IPS DF 19.7 (cell line): ENCODE results near the gene DTX3.
"Not testable (repeated sequence)": the region's sequence is repeated elsewhere in the genome, so short reads cannot be mapped to it uniquely, and the experiment has no call there.

Experiments
- DNase-seq: peaks from one replicate; pipeline ENCODE4 v3.0.0-alpha.2; 2013; ENCODE audit warnings: low read depth, low spot score

Gene DTX3

GRCh38 chr12:57583008-57583831 is 21.4 kb upstream of the DTX3 start:
- peak; percentile 67 for DNase-seq

- DNase-seq = no peak
Measured at GRCh38 chr12:57584050-57584449, 20.6 kb upstream of the DTX3 start.

- no peak for DNase-seq
Measured at GRCh38 chr12:57584690-57585089, 19.9 kb upstream of the DTX3 start.

- DNase-seq = no peak
Measured at GRCh38 chr12:57585156-57585555, 19.5 kb upstream of the DTX3 start.

- DNase-seq = no peak
Measured at GRCh38 chr12:57586128-57586527, 18.5 kb upstream of the DTX3 start.

GRCh38 chr12:57586832-57587429 is 17.7 kb upstream of the DTX3 start:
- no peak for DNase-seq

- DNase-seq = not testable (repeated sequence)
Measured at GRCh38 chr12:57588951-57589610, 15.5 kb upstream of the DTX3 start.

- DNase-seq = no peak
Measured at GRCh38 chr12:57590479-57590863, 14.2 kb upstream of the DTX3 start.

GRCh38 chr12:57590864-57591781 is 13.5 kb upstream of the DTX3 start, which contains the start of gene PIP4K2C:
Gene PIP4K2C (plus strand): TSS chr12:57591192. CDS start chr12:57591290, 98 bp downstream.
- no peak for DNase-seq

- DNase-seq = no peak
Measured at GRCh38 chr12:57591782-57592325, 12.8 kb upstream of the DTX3 start.

- no peak for DNase-seq
Measured at GRCh38 chr12:57592551-57593165, 12.0 kb upstream of the DTX3 start.

- DNase-seq = no peak
Measured at GRCh38 chr12:57593187-57593586, 11.4 kb upstream of the DTX3 start.

- DNase-seq = no peak
Measured at GRCh38 chr12:57600395-57600794, 4.2 kb upstream of the DTX3 start.

GRCh38 chr12:57602544-57602943 is 2.1 kb upstream of the DTX3 start:
- DNase-seq = no peak

- no peak for DNase-seq
Measured at GRCh38 chr12:57603324-57603723, 1.3 kb upstream of the DTX3 start.

- no peak for DNase-seq
Measured at GRCh38 chr12:57603815-57604453, 690 bp upstream of the DTX3 start.

- DNase-seq = no peak
Measured at GRCh38 chr12:57604992-57605810, 577 bp downstream of the DTX3 start.

- no peak for DNase-seq
Measured at GRCh38 chr12:57605811-57606311, 1.2 kb downstream of the DTX3 start.

GRCh38 chr12:57606399-57606798 is 1.8 kb downstream of the DTX3 start:
- DNase-seq = no peak
